Measurements from ENCODE around the gene DGKD.
"Not testable (repeated sequence)": the region's sequence is repeated elsewhere in the genome, so short reads cannot be mapped to it uniquely, and the experiment has no call there.

DGKD gene

GRCh38 chr2:233387667-233388528, 33.6 kb downstream of the DGKD start:
- DNase-seq, result no peak

DNA sequence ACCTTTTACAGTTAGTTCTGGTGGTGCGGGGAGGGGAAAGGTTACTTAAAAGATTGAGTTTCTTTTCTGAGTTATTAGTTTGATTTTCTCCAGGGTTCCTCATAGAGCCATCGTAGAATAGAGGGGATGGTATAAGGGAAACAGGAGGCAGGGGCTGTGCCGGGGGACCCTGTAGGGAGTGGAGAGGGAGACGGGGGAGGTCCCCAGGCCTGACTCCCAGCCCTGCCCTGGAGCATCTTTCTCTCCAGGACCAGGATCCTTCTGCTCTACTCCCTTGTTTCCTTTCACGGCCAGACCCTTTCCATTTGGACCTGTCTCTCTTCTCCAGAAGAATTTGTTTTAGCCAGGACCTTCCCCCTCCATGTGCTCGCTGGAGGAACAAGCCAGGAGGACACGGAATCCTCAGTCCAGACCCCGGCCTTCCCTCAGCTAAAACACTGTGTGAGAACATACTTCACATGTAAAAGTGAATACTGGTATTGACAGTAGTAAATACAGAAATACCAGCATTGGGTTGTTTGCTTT, 35.4 kb downstream of the DGKD start:
- no peak for DNase-seq

GRCh38 chr2:233395687-233396086, 41.4 kb downstream of the DGKD start:
- no peak for DNase-seq

DNA sequence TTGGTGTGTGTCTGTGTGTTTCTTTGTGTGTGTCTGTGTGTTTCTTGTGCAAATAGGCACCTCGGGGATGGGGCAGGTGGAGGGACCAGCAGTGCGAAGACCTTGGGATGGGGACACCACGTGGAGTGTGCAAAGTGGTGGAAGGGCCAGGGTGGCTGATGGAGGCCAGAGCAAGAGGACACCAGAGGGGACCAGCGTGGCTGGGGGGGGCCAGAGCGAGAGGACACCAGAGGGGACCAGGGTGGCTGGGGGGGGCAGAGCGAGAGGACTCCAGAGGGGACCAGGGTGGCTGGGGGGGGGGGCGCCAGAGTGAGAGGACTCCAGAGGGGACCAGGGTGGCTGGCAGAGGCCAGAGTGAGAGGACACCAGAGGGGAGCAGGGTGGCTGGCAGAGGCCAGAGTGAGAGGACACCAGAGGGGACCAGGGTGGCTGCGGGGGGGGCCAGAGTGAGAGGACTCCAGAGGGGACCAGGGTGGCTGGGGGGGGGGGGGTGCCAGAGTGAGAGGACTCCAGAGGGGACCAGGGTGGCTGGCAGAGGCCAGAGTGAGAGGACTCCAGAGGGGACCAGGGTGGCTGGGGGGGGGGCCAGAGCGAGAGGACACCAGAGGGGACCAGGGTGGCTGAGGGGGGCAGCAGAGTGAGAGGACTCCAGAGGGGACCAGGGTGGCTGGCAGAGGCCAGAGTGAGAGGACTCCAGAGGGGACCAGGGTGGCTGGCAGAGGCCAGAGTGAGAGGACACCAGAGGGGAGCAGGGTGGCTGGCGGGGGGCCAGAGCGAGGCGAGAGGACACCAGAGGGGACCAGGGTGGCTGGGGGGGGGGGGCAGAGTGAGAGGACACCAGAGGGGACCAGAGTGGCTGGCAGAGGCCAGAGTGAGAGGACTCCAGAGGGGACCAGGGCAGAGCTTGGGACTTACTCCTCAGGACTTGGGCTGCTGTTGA, 42.7 kb downstream of the DGKD start:
- not testable (repeated sequence) for DNase-seq

GRCh38 chr2:233399306-233400225, 45.3 kb downstream of the DGKD start:
- peak; percentile 23 to 35 for DNase-seq

DNA sequence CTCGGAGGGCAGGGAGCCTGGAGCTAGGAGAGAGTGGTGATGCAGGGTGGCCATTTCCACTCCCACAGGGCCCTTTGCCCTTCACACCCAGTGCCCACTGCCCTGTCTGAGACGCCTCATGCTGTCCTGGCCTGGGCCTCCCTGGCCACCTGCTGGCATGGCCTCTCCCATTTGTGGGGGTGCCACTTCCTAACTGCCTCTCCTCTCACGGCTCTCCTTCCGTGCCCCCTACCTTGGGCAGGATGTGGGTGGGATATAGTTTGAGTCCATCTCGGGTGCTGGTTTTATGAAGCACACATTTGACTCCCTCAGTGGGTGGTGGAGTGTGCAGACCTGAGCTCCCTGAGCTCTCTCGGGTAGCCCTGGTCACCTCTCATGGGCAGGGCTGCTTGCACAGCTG, 46.0 kb downstream of the DGKD start:
- DNase-seq, result no peak

DNA sequence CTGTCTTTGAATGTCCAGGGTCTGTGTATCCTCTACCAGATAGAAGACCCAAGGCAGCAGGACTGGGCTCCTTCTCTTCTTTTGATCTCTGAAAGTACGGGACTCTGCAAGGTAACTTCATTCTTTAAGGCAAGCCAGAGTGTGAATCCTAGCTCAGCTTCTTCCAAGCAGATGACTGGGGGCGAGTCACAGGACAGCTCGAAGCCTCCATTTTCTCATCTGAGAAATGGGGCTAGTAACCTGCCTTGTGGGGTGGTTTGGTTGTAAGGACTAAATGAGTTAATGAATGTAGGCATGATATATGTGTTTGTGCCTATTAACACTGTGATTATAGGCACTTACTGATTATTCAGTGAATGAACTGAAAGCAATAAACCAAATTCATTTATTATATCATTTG, 46.7 kb downstream of the DGKD start:
- DNase-seq, result no peak

GRCh38 chr2:233402346-233402745, 48.1 kb downstream of the DGKD start:
- DNase-seq, result no peak

GRCh38 chr2:233402789-233403188, 48.5 kb downstream of the DGKD start:
- DNase-seq, result no peak

GRCh38 chr2:233404222-233404621, 49.9 kb downstream of the DGKD start:
- DNase-seq, result peak; percentile 70 to 71

DNA sequence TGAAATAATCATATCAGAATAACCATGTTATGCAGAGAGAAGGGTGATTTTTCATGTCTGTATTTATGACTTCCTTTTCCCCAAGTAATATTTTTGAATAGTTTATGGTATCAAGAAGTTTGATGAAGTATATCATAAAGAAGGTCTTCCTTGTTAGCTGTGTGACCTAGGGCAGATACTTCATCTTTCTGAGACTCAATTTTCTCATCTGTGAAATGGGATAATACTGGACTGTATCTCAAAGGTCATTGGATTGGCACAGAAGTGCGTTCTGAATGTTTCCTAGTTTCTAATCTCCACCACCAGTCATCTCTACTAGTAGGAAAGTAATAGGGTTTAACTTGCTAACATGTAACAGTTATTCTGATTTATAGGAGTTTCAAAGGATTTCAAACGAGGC, 52.6 kb downstream of the DGKD start:
- no peak for DNase-seq

DNA sequence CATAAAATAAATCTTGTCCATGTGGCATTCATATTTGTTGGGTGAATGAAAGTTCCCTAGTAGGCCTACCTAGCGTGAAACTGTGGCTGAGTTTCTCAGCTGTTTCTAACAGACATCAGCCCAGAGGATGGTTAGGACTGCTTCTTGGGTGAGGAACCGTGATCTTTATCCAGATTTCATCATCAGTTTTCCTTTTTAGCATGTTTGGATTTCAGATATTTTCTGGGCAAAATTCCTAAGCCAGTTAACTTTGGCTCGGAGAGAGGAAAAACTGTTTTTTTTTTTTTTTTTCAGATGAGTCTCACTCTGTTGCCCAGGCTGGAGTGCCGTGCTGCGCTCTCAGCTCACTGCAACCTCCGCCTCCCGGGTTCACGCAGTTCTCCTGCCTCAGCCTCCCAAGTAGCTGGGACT, 53.5 kb downstream of the DGKD start:
- DNase-seq, result no peak

DNA sequence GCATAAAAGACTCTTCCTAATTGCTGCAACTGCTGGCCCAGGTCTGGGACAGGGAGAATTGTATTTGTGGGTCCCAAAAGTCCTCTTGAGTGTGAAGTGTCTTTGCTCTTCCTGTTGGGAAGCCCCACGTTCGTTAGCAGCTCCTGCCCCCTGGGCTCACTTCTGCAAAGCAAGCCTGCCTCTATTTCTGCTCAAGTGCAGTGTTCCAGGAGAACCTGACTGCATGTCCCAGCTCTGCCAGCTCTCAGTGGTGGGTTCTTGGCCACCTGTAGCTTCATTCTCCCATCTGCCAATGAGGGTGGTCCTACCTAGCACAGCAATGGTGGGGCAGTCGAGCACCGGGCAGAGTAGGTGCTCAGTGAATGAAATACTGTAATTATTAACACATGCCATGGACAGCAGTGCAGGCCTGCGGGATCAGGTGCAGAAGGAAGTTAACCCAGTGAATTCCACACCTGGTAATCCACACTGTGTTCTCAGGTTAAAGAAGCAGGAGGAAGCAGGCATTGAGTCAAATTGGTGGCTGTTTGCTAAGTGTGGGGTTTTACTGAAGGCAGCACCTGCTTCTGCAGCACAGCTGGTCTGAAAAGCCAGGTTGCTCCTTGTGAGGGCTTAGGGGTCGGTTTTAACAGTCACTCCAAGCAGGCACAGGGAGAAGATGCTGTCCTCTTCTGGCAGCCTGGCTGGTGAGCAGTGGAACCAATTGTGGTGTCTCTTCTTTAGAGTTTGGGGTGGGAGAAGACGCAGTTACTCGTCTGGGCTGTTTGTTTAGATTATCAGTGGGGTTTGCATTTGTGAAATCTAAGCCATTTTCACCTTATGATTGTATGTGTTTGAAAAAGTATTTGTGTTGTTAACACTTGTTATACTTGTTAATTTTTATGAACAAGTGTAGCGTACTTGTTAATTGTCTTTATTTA, 54.3 kb downstream of the DGKD start:
- no peak for DNase-seq

- no peak for DNase-seq
Observed at GRCh38 chr2:233409286-233409991, 55.1 kb downstream of the DGKD start.

DNA sequence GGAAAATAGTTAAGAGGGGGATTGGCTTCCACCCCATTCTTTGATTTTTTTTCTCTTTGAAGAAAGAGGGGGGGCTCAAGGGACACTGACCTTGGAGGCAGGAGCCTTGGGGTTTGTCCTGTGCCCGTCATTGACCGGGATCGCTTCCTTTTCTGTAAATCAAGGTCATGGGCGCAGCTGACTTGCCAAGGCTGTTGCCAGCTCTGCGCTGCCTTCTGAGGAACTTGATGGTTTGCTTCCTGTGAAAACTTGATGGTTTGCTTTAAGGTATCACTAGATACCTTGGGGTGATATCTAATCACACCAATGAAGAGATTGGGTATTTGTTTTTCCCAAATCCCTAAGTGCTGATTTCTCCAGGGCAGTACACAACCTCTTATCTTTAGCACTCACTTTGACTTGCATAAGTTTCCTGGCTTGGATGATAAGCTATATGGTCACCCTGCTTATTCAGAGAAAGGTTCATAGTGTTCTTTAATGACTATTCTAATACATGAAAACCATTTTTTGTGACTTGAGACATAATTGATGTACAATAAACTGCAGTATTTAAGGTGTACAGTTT, 56.0 kb downstream of the DGKD start:
- no peak for DNase-seq

DNA sequence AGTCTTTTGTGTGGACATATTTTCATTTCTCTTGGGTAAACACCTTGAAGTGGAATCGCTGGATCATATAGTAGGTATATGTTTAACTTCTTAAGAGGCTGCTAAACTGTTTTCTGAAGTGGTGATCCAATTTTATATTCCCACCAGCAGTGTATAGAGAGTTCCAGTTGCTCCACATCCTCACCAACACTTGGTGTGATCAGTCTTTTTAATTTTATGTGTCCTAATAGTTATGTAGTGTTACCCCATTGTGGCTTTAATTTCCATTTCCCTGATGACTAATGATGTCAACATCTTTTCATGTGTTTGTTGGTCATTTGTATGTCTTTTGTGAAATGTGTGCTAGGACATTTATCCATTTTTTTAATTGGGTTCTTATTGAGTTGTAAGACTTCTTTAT, 56.9 kb downstream of the DGKD start:
- DNase-seq, result no peak

DNA sequence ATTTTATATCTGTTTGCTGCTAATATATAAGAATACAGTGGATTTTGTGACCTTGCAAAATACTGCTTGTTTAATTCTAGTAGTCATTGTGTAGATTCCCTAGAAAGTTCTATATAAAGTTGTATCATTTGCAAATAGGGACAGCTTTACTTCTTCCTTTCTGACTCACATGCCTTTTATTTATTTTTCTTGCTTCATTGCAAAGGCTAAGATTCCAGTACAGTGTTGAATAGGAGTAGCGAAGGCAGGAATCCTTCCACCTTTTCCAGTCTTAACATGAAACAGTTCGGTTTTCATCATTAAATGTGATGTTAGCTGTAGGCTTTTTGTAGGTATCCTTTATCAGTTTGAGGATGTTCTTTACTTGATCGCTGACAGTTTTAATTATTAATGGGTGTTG, 58.1 kb downstream of the DGKD start:
- DNase-seq, result no peak

DNA sequence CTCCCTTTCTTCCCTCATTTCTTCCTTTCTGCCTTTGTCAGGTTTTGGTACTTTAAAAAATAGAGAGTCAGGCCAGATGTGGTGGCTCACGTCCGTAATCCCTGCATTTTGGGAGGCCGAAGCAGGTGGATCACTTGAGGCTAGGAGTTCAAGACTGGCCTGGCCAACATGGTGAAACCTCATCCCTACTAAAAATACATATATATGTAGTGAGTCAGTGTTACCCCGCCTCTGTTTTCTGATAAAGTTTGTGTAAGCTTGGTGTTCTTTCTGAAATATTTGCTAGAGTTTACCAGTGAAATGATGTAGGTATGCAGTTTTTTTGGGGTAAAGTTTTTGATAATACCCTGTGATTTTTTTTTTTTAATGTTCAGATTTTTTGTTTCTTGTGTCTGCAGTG, 58.8 kb downstream of the DGKD start:
- no peak for DNase-seq

GRCh38 chr2:233413559-233414272, 59.4 kb downstream of the DGKD start:
- DNase-seq, result peak; percentile 67 to 79

GRCh38 chr2:233414273-233414654, 60.0 kb downstream of the DGKD start:
- DNase-seq, result no peak

All from activated CD4-positive, alpha-beta T cell treated with anti-CD3 and anti-CD28 coated beads, Interleukin-2, amount 50 U/mL, for 4 hours (primary cell).